H1 (cell line): ENCODE results near the gene ACSL3. TPM values are rescaled to one million over a fixed set of nuclear protein-coding genes. Genes with fewer than 3 reads are reported as not detected.

ENCODE experiments used
- MAFK ChIP-seq: IDR thresholded peaks from 2 replicates; pipeline ENCODE4 v1.6.1; 2012; ENCODE audit warnings: low read depth, mild to moderate bottlenecking, improper control_type of control experiment, low read length
- POLR2AphosphoS5 ChIP-seq: IDR thresholded peaks from 2 replicates; pipeline ENCODE4 v1.6.1; 2011; ENCODE audit warnings: low read depth, low read length
- polyA plus RNA-seq, 7 experiments: library from polyadenylated mRNA; depleted of rRNA in 3 of 7; stranded (reverse) in 5 of 7; unstranded in 2 of 7; fragments of >200 nt in 5 of 7; fragments of 200-250 nt in 2 of 7; gene quantifications; 1 replicate in 5 of 7; 2 replicates in 1 of 7; 4 replicates in 1 of 7; pipeline versions ENCODE4 v1.2.1 to v1.2.3, GENCODE V29; 2011 to 2013; ENCODE audit warnings: missing spikeins in 2 of 7, mixed read lengths in 2 of 7
- total RNA-seq: library from RNA; stranded (reverse); fragmentation: NEBNext Ultra II Directional; extraction: Animal tissue kit (Norgen Biotek cat#: 25700); gene quantifications from 2 replicates; pipeline ENCODE4 v1.2.1, GENCODE V29; 2021
- TF ChIP-seq, protein P1 (sequence below), 3 experiments: IDR thresholded peaks; 1 replicate in 2 of 3; 2 replicates in 1 of 3; pipeline versions ENCODE4 v1.5.1 to v1.6.1; 2011; ENCODE audit warnings: low read length in 3 of 3, mild to moderate bottlenecking in 3 of 3, inconsistent platforms in 2 of 3, low read depth in 1 of 3, moderate library complexity in 1 of 3; ENCODE audit not compliant: insufficient read depth in 1 of 3; ENCODE audit errors: control extremely low read depth in 1 of 3

ACSL3 gene
- total and polyA plus RNA-seq, 2 of the 8 experiments (the other 6 are each of a cell fraction or from before 2014, with no cell fraction given): 37.5 to 98.1 TPM

DNA sequence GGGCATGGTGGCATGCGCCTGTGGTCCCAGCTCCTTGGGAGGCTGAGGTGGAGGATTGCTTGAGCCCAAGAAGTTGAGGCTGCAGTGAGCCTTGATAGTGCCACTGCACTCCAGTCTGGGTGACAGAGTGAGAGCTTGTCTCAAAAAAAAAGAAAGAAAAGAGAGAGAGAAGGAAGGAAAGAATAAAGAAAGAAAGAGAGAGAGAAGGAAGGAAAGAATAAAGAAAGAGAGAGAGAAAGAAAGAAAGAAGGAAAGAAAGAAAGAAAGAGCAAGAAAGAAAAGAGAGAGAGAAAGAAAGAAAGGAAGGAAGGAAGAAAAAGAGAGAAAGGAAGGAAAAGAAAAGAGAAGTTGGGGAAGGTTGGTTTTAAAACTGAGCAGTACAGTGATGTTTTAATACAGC is 49.0 kb upstream of the ACSL3 start (continued):
- TF ChIP-seq, protein P1, sequence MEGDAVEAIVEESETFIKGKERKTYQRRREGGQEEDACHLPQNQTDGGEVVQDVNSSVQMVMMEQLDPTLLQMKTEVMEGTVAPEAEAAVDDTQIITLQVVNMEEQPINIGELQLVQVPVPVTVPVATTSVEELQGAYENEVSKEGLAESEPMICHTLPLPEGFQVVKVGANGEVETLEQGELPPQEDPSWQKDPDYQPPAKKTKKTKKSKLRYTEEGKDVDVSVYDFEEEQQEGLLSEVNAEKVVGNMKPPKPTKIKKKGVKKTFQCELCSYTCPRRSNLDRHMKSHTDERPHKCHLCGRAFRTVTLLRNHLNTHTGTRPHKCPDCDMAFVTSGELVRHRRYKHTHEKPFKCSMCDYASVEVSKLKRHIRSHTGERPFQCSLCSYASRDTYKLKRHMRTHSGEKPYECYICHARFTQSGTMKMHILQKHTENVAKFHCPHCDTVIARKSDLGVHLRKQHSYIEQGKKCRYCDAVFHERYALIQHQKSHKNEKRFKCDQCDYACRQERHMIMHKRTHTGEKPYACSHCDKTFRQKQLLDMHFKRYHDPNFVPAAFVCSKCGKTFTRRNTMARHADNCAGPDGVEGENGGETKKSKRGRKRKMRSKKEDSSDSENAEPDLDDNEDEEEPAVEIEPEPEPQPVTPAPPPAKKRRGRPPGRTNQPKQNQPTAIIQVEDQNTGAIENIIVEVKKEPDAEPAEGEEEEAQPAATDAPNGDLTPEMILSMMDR (IDR thresholded peaks at IDR 0.05; ENCODE audit: control extremely low read depth in 1 of 3, insufficient read depth in 1 of 3, low read depth in 1 of 3, low read length in 3 of 3): no peak
- TF ChIP-seq MAFK (no peak), POLR2AphosphoS5 (no peak)
